B cell (primary cell): ENCODE results near the gene JUNB. TPM values are rescaled to one million over a fixed set of nuclear protein-coding genes. Genes with fewer than 3 reads are reported as not detected.

Source experiments
- polyA plus RNA-seq: library from polyadenylated mRNA; depleted of rRNA; stranded (reverse); fragments of >200 nt; gene quantifications from 2 replicates; pipeline ENCODE4 v1.2.3, GENCODE V29; 2012
- small RNA-seq: library from RNA; depleted of rRNA; stranded (forward); fragments of <200 nt; gene quantifications from one replicate; pipeline ENCODE3, GENCODE V24; 2012; ENCODE audit warnings: low replicate concordance, low read depth; ENCODE audit not compliant: insufficient read length
- total RNA-seq, 2 donors: library from RNA; stranded (reverse); fragments of 120-200 nt in 1 of 2; gene quantifications; 1 replicate in 1 of 2; 2 replicates in 1 of 2; pipeline versions ENCODE4 v1.2.3 to v1.2.4, GENCODE V29; 2013 to 2022

The JUNB gene
- total and polyA plus RNA-seq, 2 donors (not counting 1 experiment from before 2014, with no cell fraction given), result 206 to 4,055 TPM

Small RNA genes lying within 50 kb of the gene (small RNA-seq; reads per million reads assigned to genes)
- not detected for gene MIR5684

Other genes starting within 250 kb of the JUNB start
- gene ZNF564, start 240.0 kb upstream of the JUNB start, total RNA-seq, result 31.8 and 35.8 TPM in 2 replicates
- 2.8 and 3.2 TPM in 2 replicates for gene ZNF564, start 240.0 kb upstream of the JUNB start, polyA plus RNA-seq
- gene ZNF490, start 180.7 kb upstream of the JUNB start, total RNA-seq, result 19.9 and 21.2 TPM in 2 replicates
- gene ZNF490, start 180.7 kb upstream of the JUNB start, polyA plus RNA-seq, result 5.7 and 6.7 TPM in 2 replicates
- gene ZNF791, start 180.6 kb upstream of the JUNB start, total RNA-seq, result 56.0 and 57.9 TPM in 2 replicates
- gene ZNF791, start 180.6 kb upstream of the JUNB start, polyA plus RNA-seq, result 17.5 and 41.9 TPM in 2 replicates
- 252 and 256 TPM in 2 replicates for gene MAN2B1, start 124.7 kb upstream of the JUNB start, total RNA-seq
- 183 and 188 TPM in 2 replicates for gene MAN2B1, start 124.7 kb upstream of the JUNB start, polyA plus RNA-seq
- gene WDR83, start 124.7 kb upstream of the JUNB start, total RNA-seq, result 24.6 and 25.8 TPM in 2 replicates
- 15.2 and 16.3 TPM in 2 replicates for gene WDR83, start 124.7 kb upstream of the JUNB start, polyA plus RNA-seq
- gene DHPS, start 109.6 kb upstream of the JUNB start, total RNA-seq, result 187 and 200 TPM in 2 replicates
- gene DHPS, start 109.6 kb upstream of the JUNB start, polyA plus RNA-seq, result 204 and 216 TPM in 2 replicates
- gene GNG14, start 103.5 kb upstream of the JUNB start, total RNA-seq, result not detected in 2 replicates
- not detected in 2 replicates for gene GNG14, start 103.5 kb upstream of the JUNB start, polyA plus RNA-seq
- gene FBXW9, start 94.9 kb upstream of the JUNB start, total RNA-seq, result 4.7 and 5.2 TPM in 2 replicates
- 4.0 and 4.7 TPM in 2 replicates for gene FBXW9, start 94.9 kb upstream of the JUNB start, polyA plus RNA-seq
- 73.7 and 76.3 TPM in 2 replicates for gene TNPO2, start 67.6 kb upstream of the JUNB start, total RNA-seq
- gene TNPO2, start 67.6 kb upstream of the JUNB start, polyA plus RNA-seq, result 85.6 and 89.0 TPM in 2 replicates
- gene TRIR, start 56.8 kb upstream of the JUNB start, total RNA-seq, result 199 and 207 TPM in 2 replicates
- 270 and 305 TPM in 2 replicates for gene TRIR, start 56.8 kb upstream of the JUNB start, polyA plus RNA-seq
- 30.7 and 37.2 TPM in 2 replicates for gene GET3, start 54.0 kb upstream of the JUNB start, total RNA-seq
- 45.5 and 61.7 TPM in 2 replicates for gene GET3, start 54.0 kb upstream of the JUNB start, polyA plus RNA-seq
- not detected in 2 replicates for gene BEST2, start 39.7 kb upstream of the JUNB start, total RNA-seq
- 0.07 TPM in 1 of 2 replicates, not detected in the other for gene BEST2, start 39.7 kb upstream of the JUNB start, polyA plus RNA-seq
- gene HOOK2, start 15.9 kb upstream of the JUNB start, total RNA-seq, result 31.6 and 33.4 TPM in 2 replicates
- 30.3 and 35.7 TPM in 2 replicates for gene HOOK2, start 15.9 kb upstream of the JUNB start, polyA plus RNA-seq
- gene PRDX2, start 10.3 kb downstream of the JUNB start, total RNA-seq, result 45.1 and 45.5 TPM in 2 replicates
- 44.3 and 66.1 TPM in 2 replicates for gene PRDX2, start 10.3 kb downstream of the JUNB start, polyA plus RNA-seq
- 2.1 TPM in 1 of 2 replicates, not detected in the other for gene THSD8, start 10.6 kb downstream of the JUNB start, total RNA-seq
- not detected in 2 replicates for gene THSD8, start 10.6 kb downstream of the JUNB start, polyA plus RNA-seq
- gene RNASEH2A, start 15.1 kb downstream of the JUNB start, total RNA-seq, result 16.9 and 18.9 TPM in 2 replicates
- gene RNASEH2A, start 15.1 kb downstream of the JUNB start, polyA plus RNA-seq, result 13.0 and 14.5 TPM in 2 replicates
- not detected in 2 replicates for gene RTBDN, start 43.1 kb downstream of the JUNB start, total RNA-seq
- gene RTBDN, start 43.1 kb downstream of the JUNB start, polyA plus RNA-seq, result not detected in 2 replicates
- 0.39 and 1.2 TPM in 2 replicates for gene MAST1, start 47.0 kb downstream of the JUNB start, total RNA-seq
- gene MAST1, start 47.0 kb downstream of the JUNB start, polyA plus RNA-seq, result 0.36 and 1.1 TPM in 2 replicates
- 26.6 and 30.8 TPM in 2 replicates for gene DNASE2, start 90.0 kb downstream of the JUNB start, total RNA-seq
- 24.9 and 25.9 TPM in 2 replicates for gene DNASE2, start 90.0 kb downstream of the JUNB start, polyA plus RNA-seq
- not detected in 2 replicates for gene KLF1, start 95.7 kb downstream of the JUNB start, total RNA-seq
- gene KLF1, start 95.7 kb downstream of the JUNB start, polyA plus RNA-seq, result not detected in 2 replicates
- 61.2 and 63.2 TPM in 2 replicates for gene GCDH, start 99.7 kb downstream of the JUNB start, total RNA-seq
- 47.8 and 48.9 TPM in 2 replicates for gene GCDH, start 99.7 kb downstream of the JUNB start, polyA plus RNA-seq
- not detected in 2 replicates for gene SYCE2, start 127.8 kb downstream of the JUNB start, total RNA-seq
- gene SYCE2, start 127.8 kb downstream of the JUNB start, polyA plus RNA-seq, result 0.17 TPM in 1 of 2 replicates, not detected in the other
- gene FARSA, start 142.2 kb downstream of the JUNB start, total RNA-seq, result 50.1 and 50.9 TPM in 2 replicates
- 21.2 and 26.4 TPM in 2 replicates for gene FARSA, start 142.2 kb downstream of the JUNB start, polyA plus RNA-seq
- 214 and 237 TPM in 2 replicates for gene CALR, start 147.1 kb downstream of the JUNB start, total RNA-seq
- gene CALR, start 147.1 kb downstream of the JUNB start, polyA plus RNA-seq, result 385 and 709 TPM in 2 replicates
- gene RAD23A, start 154.4 kb downstream of the JUNB start, total RNA-seq, result 89.0 and 100 TPM in 2 replicates
- 106 and 123 TPM in 2 replicates for gene RAD23A, start 154.4 kb downstream of the JUNB start, polyA plus RNA-seq
- gene GADD45GIP1, start 165.7 kb downstream of the JUNB start, total RNA-seq, result 11.7 and 12.6 TPM in 2 replicates
- 12.9 and 17.5 TPM in 2 replicates for gene GADD45GIP1, start 165.7 kb downstream of the JUNB start, polyA plus RNA-seq
- not detected in 2 replicates for gene DAND5, start 178.1 kb downstream of the JUNB start, total RNA-seq
- gene DAND5, start 178.1 kb downstream of the JUNB start, polyA plus RNA-seq, result not detected in 2 replicates
- gene NFIX, start 204.0 kb downstream of the JUNB start, total RNA-seq, result 4.8 and 5.6 TPM in 2 replicates
- 0.45 and 0.69 TPM in 2 replicates for gene NFIX, start 204.0 kb downstream of the JUNB start, polyA plus RNA-seq